Epithelial cell of esophagus (primary cell): ENCODE data around the gene POPDC3.
A peak's percentile ranks its signal among the peaks of the same experiment; 100 is the strongest.

Experiments used
- DNase-seq: peaks from one replicate; pipeline ENCODE4 v3.0.0; 2010; ENCODE audit warnings: low read depth
- H3K4me3 ChIP-seq: 2 replicates; pipeline ENCODE4 v1.5.1; 2011; ENCODE audit warnings: mild to moderate bottlenecking, low read length, control low read depth
- TF ChIP-seq, protein P1 (sequence below): IDR thresholded peaks from 2 replicates; pipeline ENCODE4 v1.5.1; 2011; ENCODE audit warnings: low read depth, mild to moderate bottlenecking, low read length, control low read depth, inconsistent platforms; ENCODE audit not compliant: insufficient read depth; ENCODE audit errors: missing control alignments

The POPDC3 gene

DNA sequence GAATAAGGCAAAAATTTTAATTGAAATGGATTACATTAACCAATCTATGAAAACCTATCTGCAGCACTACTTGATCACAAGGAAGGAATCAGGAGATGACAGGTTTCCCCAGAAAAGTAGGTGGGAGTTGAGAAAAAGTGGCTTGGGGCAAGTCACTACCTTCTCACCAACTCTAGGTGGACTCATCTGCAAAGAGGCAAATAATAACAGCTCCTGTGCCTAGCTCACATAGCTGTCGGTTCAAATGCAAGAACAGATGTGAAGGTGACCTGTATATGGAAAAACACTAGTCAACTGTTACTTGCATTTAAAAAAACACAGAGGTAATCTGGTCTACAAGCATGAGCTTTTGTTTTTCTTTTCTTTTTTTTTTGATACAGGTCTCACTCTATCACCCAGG lies 67.2 kb downstream of the POPDC3 start:
- TF ChIP-seq, protein P1, sequence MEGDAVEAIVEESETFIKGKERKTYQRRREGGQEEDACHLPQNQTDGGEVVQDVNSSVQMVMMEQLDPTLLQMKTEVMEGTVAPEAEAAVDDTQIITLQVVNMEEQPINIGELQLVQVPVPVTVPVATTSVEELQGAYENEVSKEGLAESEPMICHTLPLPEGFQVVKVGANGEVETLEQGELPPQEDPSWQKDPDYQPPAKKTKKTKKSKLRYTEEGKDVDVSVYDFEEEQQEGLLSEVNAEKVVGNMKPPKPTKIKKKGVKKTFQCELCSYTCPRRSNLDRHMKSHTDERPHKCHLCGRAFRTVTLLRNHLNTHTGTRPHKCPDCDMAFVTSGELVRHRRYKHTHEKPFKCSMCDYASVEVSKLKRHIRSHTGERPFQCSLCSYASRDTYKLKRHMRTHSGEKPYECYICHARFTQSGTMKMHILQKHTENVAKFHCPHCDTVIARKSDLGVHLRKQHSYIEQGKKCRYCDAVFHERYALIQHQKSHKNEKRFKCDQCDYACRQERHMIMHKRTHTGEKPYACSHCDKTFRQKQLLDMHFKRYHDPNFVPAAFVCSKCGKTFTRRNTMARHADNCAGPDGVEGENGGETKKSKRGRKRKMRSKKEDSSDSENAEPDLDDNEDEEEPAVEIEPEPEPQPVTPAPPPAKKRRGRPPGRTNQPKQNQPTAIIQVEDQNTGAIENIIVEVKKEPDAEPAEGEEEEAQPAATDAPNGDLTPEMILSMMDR = peak; percentile 10
- DNase-seq = peak; percentile 9
- H3K4me3 ChIP-seq = no peak overlapping the region

DNA sequence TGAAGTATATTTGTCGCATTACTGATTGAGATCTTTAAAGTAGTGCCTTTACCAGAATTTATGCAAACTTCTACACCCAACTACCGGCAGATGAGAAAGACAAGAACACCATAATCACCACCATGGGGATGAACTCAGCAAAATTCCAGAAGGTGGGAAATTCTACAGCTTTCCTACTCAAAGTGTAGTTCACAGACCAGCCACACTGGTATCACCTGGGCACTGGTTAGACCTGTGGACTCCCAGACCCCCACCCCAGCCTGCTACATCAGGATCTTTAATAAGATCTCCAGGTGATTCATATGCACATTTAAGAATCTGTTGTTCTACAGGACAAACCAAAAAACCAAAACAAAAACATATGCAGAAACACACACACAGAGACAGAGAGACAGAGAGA lies 67.9 kb downstream of the POPDC3 start:
- DNase-seq = no peak
- TF ChIP-seq, protein P1 = no peak

DNA sequence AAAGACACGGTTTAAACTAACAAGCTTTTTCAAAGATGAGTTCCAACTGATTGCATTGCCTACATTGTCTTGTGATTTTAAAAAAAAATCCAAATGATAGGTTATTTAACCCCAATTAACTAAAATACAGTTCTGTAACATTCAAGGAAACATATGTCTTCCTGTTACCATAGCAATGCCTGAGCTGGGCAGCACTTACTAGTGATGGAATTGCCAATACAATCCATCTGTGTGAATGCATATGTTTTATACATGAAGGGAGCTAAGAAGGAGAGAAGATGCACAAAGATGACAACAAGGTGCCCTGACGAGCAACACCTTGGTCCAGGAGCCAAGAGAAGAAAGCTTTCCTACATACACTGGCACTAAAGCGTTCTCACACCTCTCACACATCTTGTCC lies 68.7 kb downstream of the POPDC3 start:
- H3K4me3 ChIP-seq = no peak overlapping the region
- TF ChIP-seq, protein P1 = no peak
- DNase-seq = no peak

More for the DNA sequence above, 67.9 kb downstream of the POPDC3 start:
- H3K4me3 ChIP-seq = no peak overlapping the region

DNA sequence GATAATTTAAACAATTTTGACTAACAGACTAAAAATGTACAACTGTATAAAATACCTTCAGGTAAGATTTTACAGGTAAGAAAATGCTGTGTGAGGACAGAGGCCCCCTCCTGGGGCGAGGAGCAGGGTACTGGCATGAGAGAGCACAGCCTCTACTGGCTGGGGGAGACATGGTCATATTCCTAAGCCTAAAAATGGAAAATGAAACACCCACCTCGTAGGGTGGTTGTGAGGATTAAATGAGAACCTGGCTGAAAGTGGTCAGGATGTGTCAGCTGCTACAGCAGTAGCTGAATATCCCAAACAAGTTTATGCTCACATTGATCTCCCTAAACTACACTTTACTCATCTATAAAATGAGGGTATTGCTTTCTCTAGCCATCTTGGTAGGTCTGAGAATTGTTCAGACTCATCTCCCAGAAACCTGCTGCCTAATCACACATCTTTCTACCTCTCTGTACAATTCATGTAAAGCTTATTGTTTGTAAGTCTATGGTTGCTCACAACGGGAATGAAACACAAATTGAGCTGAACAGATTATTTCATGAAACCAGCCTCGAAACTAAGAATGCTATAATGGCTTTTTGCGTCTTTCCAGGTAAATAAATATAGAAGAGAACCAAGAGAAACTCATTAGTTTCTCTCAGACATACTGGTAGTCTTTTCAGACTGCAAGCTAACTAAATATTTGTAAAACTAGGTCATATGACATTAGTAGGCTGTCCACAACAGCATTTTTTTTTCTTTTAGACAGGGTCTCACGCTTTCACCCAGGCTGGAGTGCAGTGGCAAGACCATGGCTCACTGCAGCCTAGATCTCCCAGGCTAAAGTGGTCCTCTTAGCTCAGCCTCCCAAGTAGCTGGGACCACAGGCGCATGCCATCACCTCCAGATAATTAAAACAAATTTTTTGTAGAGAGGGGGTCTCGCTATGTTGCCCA lies 69.6 kb downstream of the POPDC3 start:
- TF ChIP-seq, protein P1 = no peak
- no peak overlapping the region for H3K4me3 ChIP-seq
- no peak for DNase-seq

DNA sequence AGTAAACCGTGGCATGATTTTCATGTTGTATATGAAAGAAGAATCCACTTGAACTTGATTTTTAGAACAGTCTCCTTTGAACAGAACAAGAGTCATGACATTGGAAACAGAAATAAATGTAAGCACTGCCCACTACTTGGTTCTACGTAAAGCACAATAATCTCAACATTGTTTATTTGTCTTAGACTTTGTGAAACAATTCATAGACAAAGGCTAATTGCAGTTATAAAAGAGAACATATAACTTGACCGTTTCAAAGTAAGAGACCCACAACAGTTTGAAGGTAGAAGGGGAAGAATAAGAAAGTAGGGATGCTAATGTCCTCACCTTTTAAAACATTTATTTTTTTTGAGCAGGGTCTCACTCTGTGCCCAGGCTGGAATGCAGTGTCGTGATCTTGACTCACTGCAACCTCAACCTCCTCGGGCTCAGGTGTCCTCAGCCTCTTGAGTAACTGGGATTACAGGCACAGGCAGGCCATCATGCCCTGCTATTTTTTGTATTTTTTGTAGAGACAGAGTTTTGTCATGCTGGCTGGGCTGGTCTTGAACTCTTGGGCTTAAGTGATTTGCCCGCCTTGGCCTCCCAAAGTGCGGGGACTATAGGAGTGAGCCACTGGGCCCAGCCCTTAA lies 71.1 kb downstream of the POPDC3 start:
- no peak overlapping the region for H3K4me3 ChIP-seq
- TF ChIP-seq, protein P1 = no peak
- peak; percentile 30 for DNase-seq
